Heart left ventricle (tissue), 16 donors: ENCODE results near the gene A2M. TPM values are rescaled to one million over a fixed set of nuclear protein-coding genes. Genes with fewer than 3 reads are reported as not detected.

Experiments used
- ATAC-seq, 4 donors: fragments of 200-7000 bp; cut with Tn5 transposase; one replicate each; pipeline ENCODE4 v1.9.1; 2020 to 2022; ENCODE audit warnings: moderate library complexity in 4 of 4, mild to moderate bottlenecking in 3 of 4, moderate number of reproducible peaks in 1 of 4
- DNase-seq, 5 donors: peaks; one replicate each; pipeline ENCODE4 v3.0.0-alpha.2; 2020
- H3K27ac ChIP-seq, 12 donors: fragments of 200-600 bp; sonication (generic) in 4 of 12; one replicate each; pipeline versions ENCODE4 v1.5.0 to v1.8.0; 2016 to 2022; ENCODE audit warnings: mild to moderate bottlenecking in 2 of 12
- H3K27me3 ChIP-seq, 9 donors: fragments of 200-600 bp; sonication (generic) in 2 of 9; one replicate each; pipeline versions ENCODE4 v1.5.1 to v1.8.0; 2016 to 2022; ENCODE audit warnings: mild to moderate bottlenecking in 3 of 9
- H3K36me3 ChIP-seq, 9 donors: fragments of 200-600 bp; sonication (generic) in 2 of 9; one replicate each; pipeline versions ENCODE4 v1.5.0 to v1.8.0; 2018 to 2022; ENCODE audit warnings: mild to moderate bottlenecking in 2 of 9
- H3K4me1 ChIP-seq, 12 donors: fragments of 200-600 bp; sonication (generic) in 4 of 12; one replicate each; pipeline versions ENCODE4 v1.5.0 to v1.8.0; 2016 to 2022; ENCODE audit warnings: mild to moderate bottlenecking in 3 of 12
- H3K4me3 ChIP-seq, 12 donors: fragments of 200-600 bp; sonication (generic) in 4 of 12; one replicate each; pipeline versions ENCODE4 v1.5.0 to v1.8.0; 2017 to 2022; ENCODE audit warnings: mild to moderate bottlenecking in 9 of 12, moderate library complexity in 4 of 12
- H3K9me3 ChIP-seq, 12 donors: fragments of 200-600 bp; sonication (generic) in 4 of 12; one replicate each; pipeline versions ENCODE4 v1.5.0 to v1.8.0; 2016 to 2022; ENCODE audit warnings: mild to moderate bottlenecking in 1 of 12
- POLR2A ChIP-seq, 2 donors: fragments of 450-650 bp; IDR thresholded peaks; one replicate each; pipeline ENCODE4 v1.6.1; 2017; ENCODE audit warnings: antibody characterized with exemption in 2 of 2, mild to moderate bottlenecking in 2 of 2, moderate library complexity in 2 of 2
- WGBS, 4 donors: extraction: QIAGEN DNeasy Blood & Tissue Kit in 2 of 4; methylation state at CpG; one replicate each; pipeline versions ENCODE4 v1.1.5 to v1.1.7; 2013 to 2018; 5-methylcytosine and 5-hydroxymethylcytosine counted together
- intact Hi-C, 10 donors: fragments of 100-400 bp; cut with DNase I; formaldehyde crosslinking; loops; one replicate each; pipeline versions ENCODE4 v1.11.1 to v1.14.2; 2022
- polyA plus RNA-seq, 2 donors: library from polyadenylated mRNA; stranded (reverse); fragments of 200-250 nt; gene quantifications; one replicate each; pipeline ENCODE4 v1.2.3, GENCODE V29; 2013
- total RNA-seq, 9 donors: library from RNA; depleted of rRNA in 2 of 9; stranded (reverse); fragments of >200 nt in 2 of 9; fragmentation: NEBNext Ultra II Directional in 3 of 9; extraction: Animal tissue kit (Norgen Biotek cat#: 25700) in 3 of 9; gene quantifications; one replicate each; pipeline versions ENCODE4 v1.1.0 to v1.2.4, GENCODE V29; 2016 to 2023
- TF ChIP-seq, protein P1 (sequence below), 12 donors: fragments of 200-600 bp; sonication (generic) in 4 of 12; IDR thresholded peaks; one replicate each; pipeline versions ENCODE4 v1.5.0 to v1.8.0; 2018 to 2022; ENCODE audit warnings: antibody characterized with exemption in 12 of 12, mild to moderate bottlenecking in 5 of 12
- donor health status: ischemic (EF 13 %, LVEDD 7.1; RV severe dilation, severe dysfunction).
- donor health status: healthy with polysubstance abuse.
- donor health status: DM: no; HTN: yes; CAD: no.
- donor health status: DM: no; HTN: no; CAD: no.
- donor health status: ischemic (EF 25% LVEDD 6.9; RV normal size, moderate dysfunction).
- donor health status: ischemic (EF 25% LVEDD 5.7; RV mildly dilated, moderate dysfunction).
- donor health status: healthy.
- donor health status: DM: yes; HTN: yes; CAD: no.
- donor health status: ischemic (EF 35%, LVEDD 5.7; RV mildly dilated, moderate dysfunction).
- donor health status: nonischemic (EF 11% LVEDD 7.7; RV severe dilation, severe dysfunction).
- donor health status: DM: yes; HTN: yes; CAD: no.
- donor health status: PGD.
- donor health status: ischemic (EF 29% LVEDD 5.4; RV normal size, mild dysfunction).
- donor health status: nonischemic (EF 23%, LVEDD 6.1; RV moderate dilation, normal function).

A2M gene
- total and polyA plus RNA-seq, 11 donors, result 133 to 1,706 (median 385) TPM

DNA sequence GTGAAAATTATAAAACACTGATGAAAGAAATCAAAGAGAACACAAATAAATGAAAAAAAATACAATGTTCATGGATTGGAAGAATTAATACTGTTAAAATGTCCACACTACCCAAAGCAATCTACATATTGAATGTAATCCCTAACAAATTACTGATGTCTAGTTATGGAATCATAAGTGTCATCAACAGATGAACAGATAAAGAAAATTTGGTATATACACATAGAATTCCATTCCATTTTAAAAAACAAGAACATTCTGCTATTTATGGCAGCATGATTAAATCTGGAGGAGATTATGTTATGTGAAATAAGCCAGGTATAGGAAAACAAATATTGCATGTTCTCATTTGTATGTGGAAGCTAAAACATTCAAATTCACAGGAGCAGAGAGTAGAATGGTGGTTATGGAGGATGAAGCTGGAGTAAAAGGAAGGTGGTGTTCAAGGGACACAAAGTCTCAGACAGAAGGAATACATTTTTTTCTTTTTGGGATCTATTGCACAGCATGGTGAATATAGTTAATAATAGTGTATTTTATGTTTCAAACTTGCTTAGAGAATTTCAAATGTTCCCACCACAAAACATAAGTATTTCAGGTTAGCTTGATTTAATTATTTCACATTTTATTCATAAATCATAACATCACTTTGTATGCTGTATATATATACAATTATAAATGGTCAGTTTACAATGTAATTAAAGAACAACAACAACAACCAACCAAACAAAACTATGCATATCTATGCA, 28.5 kb downstream of the A2M start:
- Histone ChIP-seq H3K4me3 (no peak overlapping the region), H3K36me3 (peaks cover 0 to 100% (median 85%) of the 10 kb centered on the region in 9 donors), H3K27me3 (no peaks in the 10 kb centered on the region), H3K4me1 (peaks cover 0 to 4% (median under 1%) of the 10 kb centered on the region in 12 donors), H3K9me3 (peaks cover 0 to 19% (median 9%) of the 10 kb centered on the region in 12 donors), H3K27ac (no peak overlapping the region)
- intact Hi-C loops, result no loop called here
- TF ChIP-seq POLR2A (IDR thresholded peaks at IDR 0.05), result no peak
- TF ChIP-seq, protein P1, sequence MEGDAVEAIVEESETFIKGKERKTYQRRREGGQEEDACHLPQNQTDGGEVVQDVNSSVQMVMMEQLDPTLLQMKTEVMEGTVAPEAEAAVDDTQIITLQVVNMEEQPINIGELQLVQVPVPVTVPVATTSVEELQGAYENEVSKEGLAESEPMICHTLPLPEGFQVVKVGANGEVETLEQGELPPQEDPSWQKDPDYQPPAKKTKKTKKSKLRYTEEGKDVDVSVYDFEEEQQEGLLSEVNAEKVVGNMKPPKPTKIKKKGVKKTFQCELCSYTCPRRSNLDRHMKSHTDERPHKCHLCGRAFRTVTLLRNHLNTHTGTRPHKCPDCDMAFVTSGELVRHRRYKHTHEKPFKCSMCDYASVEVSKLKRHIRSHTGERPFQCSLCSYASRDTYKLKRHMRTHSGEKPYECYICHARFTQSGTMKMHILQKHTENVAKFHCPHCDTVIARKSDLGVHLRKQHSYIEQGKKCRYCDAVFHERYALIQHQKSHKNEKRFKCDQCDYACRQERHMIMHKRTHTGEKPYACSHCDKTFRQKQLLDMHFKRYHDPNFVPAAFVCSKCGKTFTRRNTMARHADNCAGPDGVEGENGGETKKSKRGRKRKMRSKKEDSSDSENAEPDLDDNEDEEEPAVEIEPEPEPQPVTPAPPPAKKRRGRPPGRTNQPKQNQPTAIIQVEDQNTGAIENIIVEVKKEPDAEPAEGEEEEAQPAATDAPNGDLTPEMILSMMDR (IDR thresholded peaks at IDR 0.05), result no peak
- DNase-seq, result no peak
- ATAC-seq, result no peak

DNA sequence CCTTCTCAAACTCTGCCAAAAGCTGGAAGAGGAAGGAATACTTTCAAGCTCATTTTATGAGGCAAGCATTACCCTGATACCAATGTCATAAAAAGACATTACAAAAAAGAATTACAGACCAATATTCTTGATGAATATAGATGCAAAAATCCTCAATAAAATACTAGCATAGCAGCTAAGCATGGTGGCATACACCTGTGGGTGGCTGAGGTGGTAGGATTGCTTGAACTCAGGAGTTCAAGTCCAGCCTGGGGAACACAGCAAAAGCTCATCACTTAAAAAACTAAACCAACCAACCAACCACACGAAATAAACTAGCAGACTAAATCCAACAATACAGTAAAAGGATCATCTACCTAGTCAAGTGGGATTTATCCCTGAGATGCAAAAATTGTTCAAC, 29.6 kb downstream of the A2M start:
- intact Hi-C loops, result no loop called here
- WGBS, 4 donors, result 56 to 72% (median 58%) methylated on average over 1 of the region's 1 CpG
- Histone ChIP-seq H3K36me3 (peaks cover 0 to 100% (median 83%) of the 10 kb centered on the region in 9 donors), H3K27me3 (no peaks in the 10 kb centered on the region), H3K9me3 (peaks cover 0 to 19% (median 9%) of the 10 kb centered on the region in 12 donors), H3K27ac (no peak overlapping the region), H3K4me1 (peaks cover 0 to 13% (median 1%) of the 10 kb centered on the region in 12 donors), H3K4me3 (no peak overlapping the region)
- no peak for ATAC-seq
- no peak for DNase-seq
- no peak for TF ChIP-seq POLR2A (IDR thresholded peaks at IDR 0.05)
- TF ChIP-seq, protein P1 (IDR thresholded peaks at IDR 0.05), result no peak

DNA sequence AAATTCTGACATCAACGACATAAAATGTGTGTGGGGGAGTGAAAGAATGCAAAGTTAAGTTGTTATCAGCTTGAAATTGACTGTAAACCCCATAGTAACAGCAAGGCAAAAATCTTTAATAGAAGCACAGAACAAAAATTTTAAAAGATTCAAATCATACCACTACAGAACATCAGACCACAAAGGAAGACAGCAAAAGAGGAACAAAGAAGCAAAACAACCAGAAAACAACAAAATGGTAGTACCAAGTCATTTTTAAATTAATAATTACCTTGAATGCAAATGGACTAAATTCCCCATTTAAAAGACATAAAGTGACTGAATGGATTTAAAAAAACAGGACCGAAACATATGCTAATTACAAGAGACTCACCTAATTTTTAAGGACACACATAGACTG, 31.3 kb downstream of the A2M start:
- intact Hi-C loops, result no loop called here
- H3K4me1 ChIP-seq, result peaks cover 0 to 13% (median 1%) of the 10 kb centered on the region in 12 donors
- no peak overlapping the region for H3K27ac ChIP-seq
- H3K4me3 ChIP-seq, result no peak overlapping the region
- ATAC-seq, result no peak
- WGBS, 4 donors, result 68 to 71% (median 70%) methylated on average over 2 of the region's 2 CpGs
- H3K36me3 ChIP-seq, result peaks cover 0 to 100% (median 82%) of the 10 kb centered on the region in 9 donors
- peaks cover 0 to 19% (median 9%) of the 10 kb centered on the region in 12 donors for H3K9me3 ChIP-seq
- TF ChIP-seq, protein P1 (IDR thresholded peaks at IDR 0.05), result no peak
- TF ChIP-seq POLR2A (IDR thresholded peaks at IDR 0.05), result no peak
- no peaks in the 10 kb centered on the region for H3K27me3 ChIP-seq
- no peak for DNase-seq

DNA sequence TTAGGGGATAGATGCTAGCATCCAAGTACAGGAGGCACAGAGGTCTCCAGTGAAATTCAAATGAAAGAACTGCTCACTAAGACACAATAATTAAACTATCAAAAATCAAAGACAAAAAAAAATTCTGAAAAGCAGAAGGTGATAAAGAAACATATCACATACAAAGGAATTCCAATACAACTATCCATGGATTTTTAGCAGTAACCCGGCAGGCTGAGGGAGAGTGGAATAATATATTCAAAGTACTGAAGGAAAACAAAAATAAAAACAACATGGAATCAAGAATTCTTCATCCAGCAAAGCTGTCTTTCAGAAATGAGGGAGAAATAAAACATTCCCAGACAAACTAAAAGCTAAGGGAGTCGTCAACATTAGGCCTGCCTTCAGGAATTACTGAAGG, 31.9 kb downstream of the A2M start:
- Histone ChIP-seq H3K4me1 (peaks cover 0 to 13% (median 1%) of the 10 kb centered on the region in 12 donors), H3K9me3 (peaks cover 0 to 19% (median 9%) of the 10 kb centered on the region in 12 donors), H3K36me3 (peaks cover 0 to 100% (median 82%) of the 10 kb centered on the region in 9 donors), H3K27ac (no peak overlapping the region), H3K27me3 (no peaks in the 10 kb centered on the region), H3K4me3 (no peak overlapping the region)
- 91 to 97% (median 94%) methylated on average over 2 of the region's 2 CpGs for WGBS, 4 donors
- DNase-seq (no peak), ATAC-seq (no peak)
- intact Hi-C loops, result no loop called here
- TF ChIP-seq, protein P1 (IDR thresholded peaks at IDR 0.05), result no peak
- no peak for TF ChIP-seq POLR2A (IDR thresholded peaks at IDR 0.05)
